ENCODE measurements around the gene USP47. TPM values are rescaled to one million over a fixed set of nuclear protein-coding genes. Genes with fewer than 3 reads are reported as not detected.

USP47 gene
- total and polyA plus RNA-seq, 2 donors (not counting 1 experiment from before 2014, with no cell fraction given): 12.8 to 52.9 TPM

DNA sequence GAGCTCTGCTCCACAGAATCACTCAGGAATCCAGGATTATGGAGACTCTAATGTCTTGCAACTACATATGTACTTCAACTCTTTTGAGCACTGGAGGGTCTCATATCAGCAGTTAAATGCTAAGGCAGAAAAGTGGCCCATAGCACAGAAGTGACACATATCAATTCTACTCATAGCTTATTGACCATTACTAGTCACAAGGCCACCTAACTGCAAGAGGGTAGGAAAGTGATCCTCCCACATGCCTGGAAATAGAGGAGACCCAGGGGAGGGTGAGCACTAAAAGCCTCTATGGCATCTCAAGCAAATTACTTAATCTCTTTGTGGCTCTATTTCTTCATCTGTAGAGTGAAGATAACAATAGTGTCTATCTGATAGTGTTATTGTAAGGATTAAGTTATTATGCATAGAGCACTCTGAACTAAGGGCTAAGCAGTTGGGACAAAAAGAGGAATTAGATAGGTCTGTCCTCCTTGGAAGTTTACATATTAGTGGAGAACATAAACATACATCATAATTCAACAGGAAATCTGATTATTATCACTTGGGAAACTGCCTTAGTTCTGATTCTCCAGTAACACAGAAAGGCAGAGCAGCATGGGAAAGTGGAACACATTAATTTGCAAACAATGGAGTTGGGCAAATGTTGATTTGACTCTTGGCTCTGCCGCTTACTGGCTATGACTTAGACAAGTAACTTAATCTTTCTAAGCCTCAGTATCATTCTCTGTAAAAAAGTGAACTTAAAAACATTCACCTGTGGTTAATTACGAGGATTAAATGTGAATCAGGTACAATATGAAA lies 25.1 kb upstream of the USP47 start:
- Histone ChIP-seq H3K9me3 (ENCODE audit: control extremely low read depth in 1 of 3, control insufficient read depth in 2 of 3, insufficient read depth in 1 of 3, low read length in 2 of 3) (no peaks in the 10 kb centered on the region), H3K4me2 (replicated peaks; ENCODE audit: low read depth, low read length, poor library complexity, severe bottlenecking) (no peak overlapping the region), H3K27me3 (replicated peaks in 1 of 4; ENCODE audit: control extremely low read depth in 1 of 4, control insufficient read depth in 3 of 4, insufficient read depth in 4 of 4, low read length in 3 of 4) (no peaks in the 10 kb centered on the region), H3K79me2 (ENCODE audit: control insufficient read depth, insufficient read depth, low read length) (no peaks in the 10 kb centered on the region), H4K20me1 (ENCODE audit: control insufficient read depth, insufficient read depth, low read length, poor library complexity, severe bottlenecking) (no peaks in the 10 kb centered on the region), H3K4me1 (ENCODE audit: control insufficient read depth in 2 of 2, insufficient read depth in 2 of 2, low read length in 2 of 2) (no peaks in the 10 kb centered on the region), H2AFZ (ENCODE audit: insufficient read depth, low read depth, low read length, poor library complexity, severe bottlenecking) (no peak overlapping the region), H3K9ac (ENCODE audit: low read length) (no peak overlapping the region), H3K27ac (ENCODE audit: low read length in 2 of 2) (no peak overlapping the region), H3K36me3 (replicated peaks in 1 of 2; ENCODE audit: control extremely low read depth in 1 of 2, control insufficient read depth in 1 of 2, extremely low read depth in 1 of 2, insufficient read depth in 2 of 2, low read length in 1 of 2) (no peaks in the 10 kb centered on the region), H3K4me3 (ENCODE audit: control extremely low read depth in 1 of 5, extremely low read depth in 1 of 5, insufficient read depth in 1 of 5, low read depth in 2 of 5, low read length in 4 of 5) (no peak overlapping the region)
- TF ChIP-seq, protein P1, sequence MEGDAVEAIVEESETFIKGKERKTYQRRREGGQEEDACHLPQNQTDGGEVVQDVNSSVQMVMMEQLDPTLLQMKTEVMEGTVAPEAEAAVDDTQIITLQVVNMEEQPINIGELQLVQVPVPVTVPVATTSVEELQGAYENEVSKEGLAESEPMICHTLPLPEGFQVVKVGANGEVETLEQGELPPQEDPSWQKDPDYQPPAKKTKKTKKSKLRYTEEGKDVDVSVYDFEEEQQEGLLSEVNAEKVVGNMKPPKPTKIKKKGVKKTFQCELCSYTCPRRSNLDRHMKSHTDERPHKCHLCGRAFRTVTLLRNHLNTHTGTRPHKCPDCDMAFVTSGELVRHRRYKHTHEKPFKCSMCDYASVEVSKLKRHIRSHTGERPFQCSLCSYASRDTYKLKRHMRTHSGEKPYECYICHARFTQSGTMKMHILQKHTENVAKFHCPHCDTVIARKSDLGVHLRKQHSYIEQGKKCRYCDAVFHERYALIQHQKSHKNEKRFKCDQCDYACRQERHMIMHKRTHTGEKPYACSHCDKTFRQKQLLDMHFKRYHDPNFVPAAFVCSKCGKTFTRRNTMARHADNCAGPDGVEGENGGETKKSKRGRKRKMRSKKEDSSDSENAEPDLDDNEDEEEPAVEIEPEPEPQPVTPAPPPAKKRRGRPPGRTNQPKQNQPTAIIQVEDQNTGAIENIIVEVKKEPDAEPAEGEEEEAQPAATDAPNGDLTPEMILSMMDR (IDR thresholded peaks at IDR 0.05): no peak
- no peak for TF ChIP-seq EZH2 (IDR thresholded peaks at IDR 0.05; ENCODE audit: borderline replicate concordance, insufficient read depth, low read depth, low read length, poor library complexity, severe bottlenecking)
- Mint-ChIP-seq H3K4me1 (no peaks in the 10 kb centered on the region), H3K9me3 (ENCODE audit: insufficient read depth) (no peaks in the 10 kb centered on the region), H3K4me3 (no peak overlapping the region), H3K27ac (no peak overlapping the region), H3K27me3 (peaks cover 22% of the 10 kb centered on the region)
- ATAC-seq (ENCODE audit: low read depth) (no peak), DNase-seq (no peak)
- WGBS (ENCODE audit: insufficient coverage): no CpG with 5 or more reads among the region's 2 CpGs
- intact Hi-C loops (cut with micrococcal nuclease): no loop called here
- ChIA-PET POLR2A (no interaction called here), CTCF (interaction anchor here (0.5 kb wide), 1 partner anchor 229 kb away, joined by 4 read pairs; no protein-coding TSS in a partner anchor)

DNA sequence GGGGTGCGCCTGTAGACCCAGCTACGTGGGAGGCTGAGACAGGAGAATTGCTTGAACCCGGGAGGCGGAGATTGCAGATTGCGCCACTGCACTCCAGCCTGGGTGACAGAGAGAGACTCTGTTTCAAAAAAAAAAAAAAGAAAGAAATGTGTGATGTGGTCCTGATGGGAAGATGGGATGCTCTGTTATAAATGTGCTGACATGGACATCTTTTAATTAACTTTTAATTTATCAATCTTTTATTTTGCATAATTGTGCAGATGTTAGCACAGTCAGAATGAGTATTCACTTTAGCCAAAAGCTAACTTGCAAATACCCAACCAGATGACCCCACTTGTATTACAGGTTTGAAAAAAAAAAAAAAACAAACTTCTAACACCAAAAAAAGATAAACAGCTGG lies 23.8 kb upstream of the USP47 start:
- Histone ChIP-seq H3K9ac (ENCODE audit: low read length) (no peak overlapping the region), H3K36me3 (replicated peaks in 1 of 2; ENCODE audit: control extremely low read depth in 1 of 2, control insufficient read depth in 1 of 2, extremely low read depth in 1 of 2, insufficient read depth in 2 of 2, low read length in 1 of 2) (no peaks in the 10 kb centered on the region), H2AFZ (ENCODE audit: insufficient read depth, low read depth, low read length, poor library complexity, severe bottlenecking) (no peak overlapping the region), H3K9me3 (ENCODE audit: control extremely low read depth in 1 of 3, control insufficient read depth in 2 of 3, insufficient read depth in 1 of 3, low read length in 2 of 3) (no peaks in the 10 kb centered on the region), H3K4me2 (replicated peaks; ENCODE audit: low read depth, low read length, poor library complexity, severe bottlenecking) (no peak overlapping the region), H4K20me1 (ENCODE audit: control insufficient read depth, insufficient read depth, low read length, poor library complexity, severe bottlenecking) (no peaks in the 10 kb centered on the region), H3K4me3 (ENCODE audit: control extremely low read depth in 1 of 5, extremely low read depth in 1 of 5, insufficient read depth in 1 of 5, low read depth in 2 of 5, low read length in 4 of 5) (no peak overlapping the region), H3K27ac (ENCODE audit: low read length in 2 of 2) (no peak overlapping the region), H3K79me2 (ENCODE audit: control insufficient read depth, insufficient read depth, low read length) (no peaks in the 10 kb centered on the region), H3K4me1 (ENCODE audit: control insufficient read depth in 2 of 2, insufficient read depth in 2 of 2, low read length in 2 of 2) (no peaks in the 10 kb centered on the region), H3K27me3 (replicated peaks in 1 of 4; ENCODE audit: control extremely low read depth in 1 of 4, control insufficient read depth in 3 of 4, insufficient read depth in 4 of 4, low read length in 3 of 4) (no peaks in the 10 kb centered on the region)
- ATAC-seq (ENCODE audit: low read depth) (no peak), DNase-seq (no peak)
- ChIA-PET POLR2A (no interaction called here), CTCF (interaction anchor here (1.1 to 1.6 kb wide), 2 partner anchors 19 to 30 kb away, joined by 3 to 5 read pairs; no protein-coding TSS in a partner anchor)
- TF ChIP-seq, protein P1 (IDR thresholded peaks at IDR 0.05): no peak
- TF ChIP-seq EZH2 (IDR thresholded peaks at IDR 0.05; ENCODE audit: borderline replicate concordance, insufficient read depth, low read depth, low read length, poor library complexity, severe bottlenecking): no peak
- H3K27ac Mint-ChIP-seq: no peak overlapping the region
- 96% methylated on average over 5 of the region's 5 CpGs for WGBS (ENCODE audit: insufficient coverage)
- intact Hi-C loops (cut with micrococcal nuclease): no loop called here
- no peaks in the 10 kb centered on the region for H3K4me1 Mint-ChIP-seq
- H3K4me3 Mint-ChIP-seq: no peak overlapping the region
- H3K27me3 Mint-ChIP-seq: peaks cover 16% of the 10 kb centered on the region
- H3K9me3 Mint-ChIP-seq (ENCODE audit: insufficient read depth): no peaks in the 10 kb centered on the region
